GM12878 (cell line): Measurements from ENCODE around the gene TRIM13. TPM values are rescaled to one million over a fixed set of nuclear protein-coding genes. Genes with fewer than 3 reads are reported as not detected.

Source experiments
- ATAC-seq: fragments of 200-7000 bp; cut with Tn5 transposase; 3 replicates; pipeline ENCODE4 v1.9.1; 2020; ENCODE audit warnings: mild to moderate bottlenecking, moderate library complexity
- BruUV-seq: library from RNA; stranded (reverse); fragments of 400-500 nt; replicated peaks from 2 replicates; lab custom pipeline; 2021; lab: Mats Ljungman, UMichigan
- CTCF ChIA-PET: fragments of 300-600 bp; sonication (Branson Sonifier 250); formaldehyde crosslinking; extraction: SDS; loops from one replicate; lab custom pipeline; 2021; ENCODE audit warnings: inconsistent platforms; lab: Yijun Ruan, JAX
- POLR2A ChIA-PET: fragments of 350-600 bp; formaldehyde crosslinking; extraction: SDS; loops from one replicate; lab custom pipeline; 2021; ENCODE audit warnings: inconsistent platforms; lab: Charles Lee
- RAD21 ChIA-PET: fragments of 300-600 bp; sonication (Branson Sonifier 250); formaldehyde crosslinking; loops from one replicate; lab custom pipeline; 2023; ENCODE audit warnings: antibody characterized with exemption; ENCODE audit not compliant: unreplicated experiment; lab: Charles Lee
- SMC1A ChIA-PET: fragments of 300-600 bp; sonication (Branson Sonifier 250); formaldehyde crosslinking; loops from one replicate; lab custom pipeline; 2023; ENCODE audit not compliant: unreplicated experiment, uncharacterized antibody; lab: Charles Lee
- DNase-seq: peaks from one replicate; pipeline ENCODE4 v3.0.0-alpha.2; 2011; ENCODE audit warnings: low read depth, low spot score
- FAIRE-seq: peaks from 3 replicates; lab custom pipeline; 2011; peaks lifted over from hg19 to GRCh38; lab: Jason Lieb, UNC
- H2AFZ ChIP-seq: 2 replicates; pipeline ENCODE4 v1.6.0; 2011; ENCODE audit warnings: low read depth, low read length, control low read depth; ENCODE audit not compliant: control insufficient read depth
- H3K27ac ChIP-seq: 2 replicates; pipeline ENCODE4 v1.5.1; 2011; ENCODE audit warnings: control low read depth; ENCODE audit not compliant: control insufficient read depth, insufficient read depth
- H3K27me3 ChIP-seq, 2 experiments: replicated peaks in 1 of 2; 2 replicates each; pipeline versions ENCODE4 v1.6.0 to v1.6.1; 2011; ENCODE audit warnings: low read length in 1 of 2; ENCODE audit not compliant: control insufficient read depth in 2 of 2, insufficient read depth in 2 of 2
- H3K36me3 ChIP-seq, 2 experiments: 2 replicates each; pipeline ENCODE4 v1.5.1; 2011; ENCODE audit warnings: low read length in 1 of 2; ENCODE audit not compliant: control insufficient read depth in 2 of 2, insufficient read depth in 2 of 2
- H3K4me1 ChIP-seq: 2 replicates; pipeline ENCODE4 v1.6.1; 2011; ENCODE audit warnings: mild to moderate bottlenecking, low read length, moderate library complexity, mixed read lengths; ENCODE audit not compliant: control insufficient read depth, insufficient read depth
- H3K4me2 ChIP-seq: 2 replicates; pipeline ENCODE4 v1.6.0; 2011; ENCODE audit warnings: control low read depth; ENCODE audit not compliant: control insufficient read depth, insufficient read depth
- H3K4me3 ChIP-seq: fragments of 200-600 bp; sonication (generic); 2 replicates; pipeline ENCODE4 v1.5.1; 2016
- H3K79me2 ChIP-seq: 2 replicates; pipeline ENCODE4 v1.6.0; 2011; ENCODE audit warnings: low read length; ENCODE audit not compliant: control insufficient read depth, insufficient read depth
- H3K9ac ChIP-seq: 2 replicates; pipeline ENCODE4 v1.8.0; 2011; ENCODE audit warnings: low read length, control low read depth, mixed read lengths; ENCODE audit not compliant: control insufficient read depth, insufficient read depth
- H3K9me3 ChIP-seq: replicated peaks from 3 replicates; pipeline ENCODE4 v1.5.1; 2011; ENCODE audit warnings: mild to moderate bottlenecking, low read length; ENCODE audit not compliant: control insufficient read depth, insufficient read depth
- H4K20me1 ChIP-seq: 2 replicates; pipeline ENCODE4 v1.6.0; 2011; ENCODE audit not compliant: control insufficient read depth, insufficient read depth
- BACH1 ChIP-seq: fragments of 450-650 bp; IDR thresholded peaks from 2 replicates; pipeline ENCODE4 v1.6.1; 2017; ENCODE audit warnings: mild to moderate bottlenecking, borderline replicate concordance
- CHD4 ChIP-seq: fragments of 200-600 bp; sonication (generic); IDR thresholded peaks from 2 replicates; pipeline ENCODE4 v1.6.1; 2016; ENCODE audit warnings: mild to moderate bottlenecking
- DPF2 ChIP-seq: fragments of 450-650 bp; IDR thresholded peaks from 2 replicates; pipeline ENCODE4 v1.6.1; 2017; ENCODE audit warnings: mild to moderate bottlenecking
- MEF2B ChIP-seq: fragments of 450-650 bp; IDR thresholded peaks from 2 replicates; pipeline ENCODE4 v1.6.1; 2018; ENCODE audit warnings: mild to moderate bottlenecking, moderate library complexity; ENCODE audit not compliant: partially characterized antibody, poor library complexity, severe bottlenecking
- PAX8 ChIP-seq: fragments of 450-650 bp; IDR thresholded peaks from 2 replicates; pipeline ENCODE4 v1.6.1; 2017; ENCODE audit warnings: mild to moderate bottlenecking, moderate library complexity
- SMAD1 ChIP-seq: fragments of 450-650 bp; IDR thresholded peaks from 2 replicates; pipeline ENCODE4 v1.6.1; 2018; ENCODE audit warnings: mild to moderate bottlenecking, low read depth; ENCODE audit not compliant: partially characterized antibody
- STAT1 ChIP-seq: fragments of 450-650 bp; conservative IDR thresholded peaks from 2 replicates; pipeline ENCODE4 v1.6.1; 2014; ENCODE audit warnings: antibody characterized with exemption, mild to moderate bottlenecking
- TCF12 ChIP-seq: IDR thresholded peaks from 2 replicates; pipeline ENCODE4 v1.6.1; 2011; ENCODE audit warnings: low read depth, mild to moderate bottlenecking, low read length
- ZBTB11 ChIP-seq: fragments of 450-650 bp; formaldehyde crosslinking; IDR thresholded peaks from 2 replicates; pipeline ENCODE4 v1.5.0; 2022; ENCODE audit warnings: mild to moderate bottlenecking, missing genetic modification characterization
- ZSCAN29 ChIP-seq: fragments of 450-650 bp; IDR thresholded peaks from 2 replicates; pipeline ENCODE4 v1.6.1; 2017; ENCODE audit warnings: mild to moderate bottlenecking, moderate library complexity
- WGBS: methylation state at CpG from one replicate; pipeline ENCODE4 v1.1.6; 2016; ENCODE audit warnings: low lambda C conversion rate; ENCODE audit not compliant: insufficient replicate concordance, insufficient coverage; ENCODE audit errors: missing lambda C conversion rate; 5-methylcytosine and 5-hydroxymethylcytosine counted together
- in situ Hi-C: fragments of 300-500 bp; cut with MboI; formaldehyde crosslinking; loops from 9 replicates; pipeline ENCODE4 v1.14.3; 2018; ENCODE audit warnings: mixed read lengths
- intact Hi-C: fragments of 100-400 bp; cut with micrococcal nuclease; formaldehyde crosslinking; loops from one replicate; pipeline ENCODE4 v1.14.2; 2022; ENCODE audit not compliant: unreplicated experiment
- polyA plus RNA-seq, 11 experiments: library from polyadenylated mRNA; depleted of rRNA in 4 of 11; unstranded in 6 of 11; stranded (reverse) in 5 of 11; fragments of >200 nt; fragmentation: Nextera tagmentation in 4 of 11; fragmentation: Illumina TruSeq in 1 of 11; extraction: Ambion mirVana in 4 of 11; extraction: Trizol in 1 of 11; gene quantifications; 1 replicate in 1 of 11; 2 replicates in 10 of 11; pipeline versions ENCODE4 v1.2.1 to v1.2.3, GENCODE V29; 2011 to 2016; ENCODE audit warnings: inconsistent platforms in 2 of 11, missing spikeins in 2 of 11, low read depth in 1 of 11
- total RNA-seq, 4 experiments: library from RNA; depleted of rRNA in 3 of 4; stranded (reverse); fragments of >200 nt in 3 of 4; fragmentation: Illumina TruSeq in 1 of 4; extraction: Trizol in 1 of 4; gene quantifications; 2 replicates each; pipeline versions ENCODE4 v1.2.1 to v1.2.3, GENCODE V29; 2013 to 2021

The TRIM13 gene
- total and polyA plus RNA-seq, 10 of the 15 experiments (the other 5 are each of a cell fraction or from before 2014, with no cell fraction given) = 15.4 to 33.8 (median 21.0) TPM

GRCh38 chr13:50052478-50052877 lies 55.6 kb downstream of the TRIM13 start:
- Histone ChIP-seq H4K20me1 (no peaks in the 10 kb centered on the region), H2AFZ (no peak overlapping the region), H3K27ac (no peak overlapping the region), H3K36me3 (peaks cover 0 to 12% of the 10 kb centered on the region in 2 experiments; a peak in 3 of 4 replicates), H3K9me3 (no peaks in the 10 kb centered on the region; the same call in 1 of the 3 replicates), H3K4me3 (no peak overlapping the region), H3K79me2 (peaks cover 35% of the 10 kb centered on the region), H3K27me3 (no peaks in the 10 kb centered on the region), H3K4me2 (no peak overlapping the region), H3K4me1 (peaks cover 11% of the 10 kb centered on the region; the same call in 1 of the 2 replicates), H3K9ac (no peak overlapping the region)
- CTCF ChIA-PET = interaction anchor here (1.3 kb wide), 1 partner anchor 24 kb away, joined by 4 read pairs; no protein-coding TSS in a partner anchor
- RAD21 ChIA-PET = no interaction called here
- POLR2A ChIA-PET = no interaction called here
- in situ Hi-C loops = no loop called here
- FAIRE-seq (peak; percentile 7), DNase-seq (no peak), ATAC-seq (no peak)
- BruUV-seq = no TSS peak
- intact Hi-C loops = no loop called here
- SMC1A ChIA-PET = interaction anchor here (0.5 to 1.1 kb wide), 3 partner anchors 15 to 211 kb away, joined by 3 read pairs; no protein-coding TSS in a partner anchor
- no peak for TF ChIP-seq STAT1
- TF ChIP-seq SMAD1 = no peak
- no peak for TF ChIP-seq TCF12
- TF ChIP-seq CHD4 = no peak
- TF ChIP-seq DPF2 = no peak
- TF ChIP-seq PAX8 = no peak
- TF ChIP-seq ZBTB11 (CRISPR knock-in tag) = no peak
- no peak for TF ChIP-seq BACH1
- TF ChIP-seq ZSCAN29 = no peak
- TF ChIP-seq MEF2B = no peak
- WGBS = 98% methylated on average over 4 of the region's 4 CpGs
